Measurements from ENCODE around the gene DPH6.
"Not testable (repeated sequence)": the region's sequence is repeated elsewhere in the genome, so short reads cannot be mapped to it uniquely, and the experiment has no call there.

DPH6 gene

GRCh38 chr15:35545824-35546510 lies at the start of gene DPH6:
Gene DPH6, minus strand, starts transcription at chr15:35546165. Its CDS starts 24 bp downstream, at chr15:35546141.
- intact Hi-C loops (cut with DNase I) = no loop called here
- peak; percentile 59 to 96 (median 72) for DNase-seq

GRCh38 chr15:35595656-35596055 lies 49.7 kb upstream of the DPH6 start:
- intact Hi-C loops (cut with DNase I) = no loop called here
- no peak for DNase-seq

GRCh38 chr15:35591987-35592386 lies 46.0 kb upstream of the DPH6 start:
- DNase-seq; intact Hi-C loops (cut with DNase I): not testable (repeated sequence)

- DNase-seq = no peak
- intact Hi-C loops (cut with DNase I) = no loop called here
Measured at GRCh38 chr15:35583863-35584528, 38.0 kb upstream of the DPH6 start.

- DNase-seq = no peak
- intact Hi-C loops (cut with DNase I) = no loop called here
Measured at GRCh38 chr15:35580606-35581005, 34.6 kb upstream of the DPH6 start.

GRCh38 chr15:35567392-35567791 lies 21.4 kb upstream of the DPH6 start:
- intact Hi-C loops (cut with DNase I) = no loop called here
- no peak for DNase-seq

GRCh38 chr15:35566991-35567390 lies 21.0 kb upstream of the DPH6 start:
- intact Hi-C loops (cut with DNase I) = no loop called here
- no peak for DNase-seq

GRCh38 chr15:35565901-35566300 lies 19.9 kb upstream of the DPH6 start:
- intact Hi-C loops (cut with DNase I) = no loop called here
- no peak for DNase-seq

GRCh38 chr15:35562641-35563040 lies 16.7 kb upstream of the DPH6 start:
- no peak for DNase-seq
- intact Hi-C loops (cut with DNase I) = no loop called here

- intact Hi-C loops (cut with DNase I) = no loop called here
- no peak for DNase-seq
Measured at GRCh38 chr15:35561308-35561707, 15.3 kb upstream of the DPH6 start.

- DNase-seq = no peak
- intact Hi-C loops (cut with DNase I) = no loop called here
Measured at GRCh38 chr15:35560870-35561269, 14.9 kb upstream of the DPH6 start.

- intact Hi-C loops (cut with DNase I) = no loop called here
- no peak for DNase-seq
Measured at GRCh38 chr15:35560258-35560657, 14.3 kb upstream of the DPH6 start.

GRCh38 chr15:35559683-35560082 lies 13.7 kb upstream of the DPH6 start:
- no peak for DNase-seq
- intact Hi-C loops (cut with DNase I) = no loop called here

GRCh38 chr15:35557544-35557943 lies 11.6 kb upstream of the DPH6 start:
- intact Hi-C loops (cut with DNase I) = no loop called here
- DNase-seq = no peak

GRCh38 chr15:35557012-35557411 lies 11.0 kb upstream of the DPH6 start:
- DNase-seq = no peak

GRCh38 chr15:35555244-35555643 lies 9.3 kb upstream of the DPH6 start:
- intact Hi-C loops (cut with DNase I) = no loop called here
- no peak for DNase-seq

More at GRCh38 chr15:35557012-35557411, 11.0 kb upstream of the DPH6 start:
- intact Hi-C loops (cut with DNase I) = no loop called here

- intact Hi-C loops (cut with DNase I) = no loop called here
- no peak for DNase-seq
Measured at GRCh38 chr15:35550957-35551356, 5.0 kb upstream of the DPH6 start.

GRCh38 chr15:35549567-35549966 lies 3.6 kb upstream of the DPH6 start:
- intact Hi-C loops (cut with DNase I) = no loop called here
- no peak for DNase-seq

GRCh38 chr15:35548435-35548834 lies 2.5 kb upstream of the DPH6 start:
- intact Hi-C loops (cut with DNase I) = no loop called here
- DNase-seq = no peak

GRCh38 chr15:35547775-35548364 lies 1.9 kb upstream of the DPH6 start:
- intact Hi-C loops (cut with DNase I) = no loop called here
- no peak for DNase-seq

GRCh38 chr15:35546511-35547381 lies 781 bp upstream of the DPH6 start:
- DNase-seq = peak in 1 of 10 donors; percentile 21
- intact Hi-C loops (cut with DNase I) = no loop called here
